ENCODE results near the gene SKI. TPM values are rescaled to one million over a fixed set of nuclear protein-coding genes. Genes with fewer than 3 reads are reported as not detected.

The SKI gene
- total RNA-seq: 100 to 1,000 TPM in 2 of 5 experiments, 10 to 100 TPM in 3; 63.4 to 278 (median 97.9) TPM
- polyA plus RNA-seq: under 1 TPM; 0.61 to 0.92 TPM
- 194 reads per million, percentile 93 among the genes with 10 or more reads in this experiment for total RNA-seq

DNA sequence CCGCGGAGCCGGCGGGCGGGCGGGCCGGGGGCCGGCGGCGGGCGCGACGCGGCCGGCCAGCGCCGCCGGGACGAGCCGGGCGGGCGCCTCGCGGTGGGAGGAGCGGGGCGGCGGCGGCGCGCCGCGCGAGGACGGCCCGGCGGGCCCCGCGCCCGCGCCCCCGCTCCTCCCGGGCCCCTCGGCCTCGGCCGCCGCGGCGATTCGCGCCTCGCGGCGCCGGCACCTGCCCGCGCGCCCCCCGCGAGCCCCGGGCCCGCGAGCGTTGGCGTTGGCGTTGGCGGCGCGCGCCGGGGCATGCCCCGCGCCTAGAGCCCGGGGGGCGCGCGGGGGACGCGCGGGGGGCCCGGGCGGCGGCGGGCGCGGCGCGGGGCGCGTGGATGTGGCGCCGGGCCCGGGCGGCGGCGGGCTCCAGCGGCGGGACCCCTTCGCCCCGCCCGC is at the start of gene SKI:
Gene SKI (plus strand): TSS at position 163 of the 438 bp plus-strand sequence. CDS start 448 bp downstream, outside the sequence.
- Histone ChIP-seq H3K4me3 (ENCODE audit: low read length) (peak within 1 kb of the TSS; percentile 83), H3K4me1 (ENCODE audit: control insufficient read depth in 2 of 2, insufficient read depth in 2 of 2, low read length in 2 of 2) (peaks cover 9 to 20% of the 10 kb centered on the region in 2 donors), H3K36me3 (ENCODE audit: control insufficient read depth in 2 of 3, insufficient read depth in 3 of 3, low read length in 3 of 3) (peaks cover 0 to 28% (median 0%) of the 10 kb centered on the region in 3 experiments), H3K9me3 (ENCODE audit: control insufficient read depth in 2 of 3, low read length in 3 of 3) (no peaks in the 10 kb centered on the region), H3K27ac (ENCODE audit: low read depth, low read length) (peak within 1 kb of the TSS; percentile 78), H3K27me3 (ENCODE audit: control insufficient read depth in 2 of 2, insufficient read depth in 2 of 2, low read length in 2 of 2) (no peaks in the 10 kb centered on the region)
- CTCF ChIA-PET: interaction anchor here (1.0 to 1.6 kb wide), 3 partner anchors 11 to 73 kb away, joined by 3 to 4 read pairs (median 3); partner anchors contain the start of gene FAAP20
- POLR2A ChIA-PET: interaction anchor here (1.1 to 8.1 kb wide), 8 partner anchors 14 to 87 kb away, joined by 3 to 99 read pairs (median 16); no protein-coding TSS in a partner anchor
- intact Hi-C loops (cut with micrococcal nuclease): no loop called here
- no peak for DNase-seq
- Mint-ChIP-seq H3K27ac (peak within 1 kb of the TSS; percentile 91 to 99 (median 96)), H3K36me3 (peaks cover 0 to 17% (median 4%) of the 10 kb centered on the region in 5 donors), H3K4me3 (peak within 1 kb of the TSS; percentile 89 to 100 (median 95)), H3K27me3 (peaks cover 0 to 3% (median 0%) of the 10 kb centered on the region in 5 donors), H3K9me3 (peaks cover 0 to 6% (median 0%) of the 10 kb centered on the region in 11 donors), H3K4me1 (peaks cover 14 to 29% (median 23%) of the 10 kb centered on the region in 7 donors)
- no peak for ATAC-seq

DNA sequence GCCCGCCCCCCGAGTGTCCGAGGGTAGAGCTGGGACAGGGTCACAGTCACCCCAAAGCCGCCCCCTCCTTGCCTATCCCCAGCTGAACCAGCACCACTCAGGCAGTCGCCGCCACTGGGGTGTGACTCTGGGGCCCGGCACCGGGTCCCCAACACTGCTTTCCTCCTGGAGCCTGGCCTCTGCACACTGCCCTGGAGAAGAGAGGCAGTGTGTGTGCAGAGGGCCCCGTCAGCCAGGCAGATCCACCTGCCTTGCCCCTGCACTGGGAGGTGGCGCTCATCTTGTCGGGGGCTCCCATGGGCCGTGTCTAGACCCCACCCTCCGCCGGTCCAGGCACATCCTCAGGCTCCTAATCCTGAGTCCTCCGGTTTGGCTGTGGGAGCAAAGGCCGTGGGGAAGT is 49.2 kb upstream of the SKI start:
- Histone ChIP-seq H3K9me3 (ENCODE audit: control insufficient read depth in 2 of 3, low read length in 3 of 3) (no peaks in the 10 kb centered on the region), H3K4me3 (ENCODE audit: low read length) (no peak overlapping the region), H3K27me3 (ENCODE audit: control insufficient read depth in 2 of 2, insufficient read depth in 2 of 2, low read length in 2 of 2) (no peaks in the 10 kb centered on the region), H3K36me3 (ENCODE audit: control insufficient read depth in 2 of 3, insufficient read depth in 3 of 3, low read length in 3 of 3) (peaks cover 0 to 37% (median 2%) of the 10 kb centered on the region in 3 experiments), H3K27ac (ENCODE audit: low read depth, low read length) (no peak overlapping the region), H3K4me1 (ENCODE audit: control insufficient read depth in 2 of 2, insufficient read depth in 2 of 2, low read length in 2 of 2) (no peaks in the 10 kb centered on the region)
- H3K4me1 Mint-ChIP-seq: peaks cover 0 to 10% (median 4%) of the 10 kb centered on the region in 7 donors
- CTCF ChIA-PET: no interaction called here
- ATAC-seq (no peak), DNase-seq (no peak)
- POLR2A ChIA-PET: no interaction called here
- H3K36me3 Mint-ChIP-seq: peaks cover 0 to 22% (median 0%) of the 10 kb centered on the region in 5 donors
- intact Hi-C loops (cut with micrococcal nuclease): no loop called here
- no peak overlapping the region for H3K4me3 Mint-ChIP-seq
- no peak overlapping the region for H3K27ac Mint-ChIP-seq
- no peaks in the 10 kb centered on the region for H3K9me3 Mint-ChIP-seq
- H3K27me3 Mint-ChIP-seq: no peaks in the 10 kb centered on the region

GRCh38 chr1:2179283-2180013 is 48.7 kb upstream of the SKI start:
- ATAC-seq (no peak), DNase-seq (no peak)
- H3K9me3 Mint-ChIP-seq: no peaks in the 10 kb centered on the region
- no peak overlapping the region for H3K27ac Mint-ChIP-seq
- no peak overlapping the region for H3K4me3 ChIP-seq (ENCODE audit: low read length)
- H3K4me1 ChIP-seq (ENCODE audit: control insufficient read depth in 2 of 2, insufficient read depth in 2 of 2, low read length in 2 of 2): no peaks in the 10 kb centered on the region
- H3K4me3 Mint-ChIP-seq: no peak overlapping the region
- H3K4me1 Mint-ChIP-seq: peaks cover 0 to 8% (median 4%) of the 10 kb centered on the region in 7 donors
- no peaks in the 10 kb centered on the region for H3K27me3 ChIP-seq (ENCODE audit: control insufficient read depth in 2 of 2, insufficient read depth in 2 of 2, low read length in 2 of 2)
- H3K9me3 ChIP-seq (ENCODE audit: control insufficient read depth in 2 of 3, low read length in 3 of 3): no peaks in the 10 kb centered on the region
- intact Hi-C loops (cut with micrococcal nuclease): no loop called here
- ChIA-PET POLR2A (no interaction called here), CTCF (no interaction called here)
- H3K27me3 Mint-ChIP-seq: no peaks in the 10 kb centered on the region
- peaks cover 0 to 38% (median 2%) of the 10 kb centered on the region in 3 experiments for H3K36me3 ChIP-seq (ENCODE audit: control insufficient read depth in 2 of 3, insufficient read depth in 3 of 3, low read length in 3 of 3)
- H3K36me3 Mint-ChIP-seq: peaks cover 0 to 26% (median 0%) of the 10 kb centered on the region in 5 donors
- no peak overlapping the region for H3K27ac ChIP-seq (ENCODE audit: low read depth, low read length)

DNA sequence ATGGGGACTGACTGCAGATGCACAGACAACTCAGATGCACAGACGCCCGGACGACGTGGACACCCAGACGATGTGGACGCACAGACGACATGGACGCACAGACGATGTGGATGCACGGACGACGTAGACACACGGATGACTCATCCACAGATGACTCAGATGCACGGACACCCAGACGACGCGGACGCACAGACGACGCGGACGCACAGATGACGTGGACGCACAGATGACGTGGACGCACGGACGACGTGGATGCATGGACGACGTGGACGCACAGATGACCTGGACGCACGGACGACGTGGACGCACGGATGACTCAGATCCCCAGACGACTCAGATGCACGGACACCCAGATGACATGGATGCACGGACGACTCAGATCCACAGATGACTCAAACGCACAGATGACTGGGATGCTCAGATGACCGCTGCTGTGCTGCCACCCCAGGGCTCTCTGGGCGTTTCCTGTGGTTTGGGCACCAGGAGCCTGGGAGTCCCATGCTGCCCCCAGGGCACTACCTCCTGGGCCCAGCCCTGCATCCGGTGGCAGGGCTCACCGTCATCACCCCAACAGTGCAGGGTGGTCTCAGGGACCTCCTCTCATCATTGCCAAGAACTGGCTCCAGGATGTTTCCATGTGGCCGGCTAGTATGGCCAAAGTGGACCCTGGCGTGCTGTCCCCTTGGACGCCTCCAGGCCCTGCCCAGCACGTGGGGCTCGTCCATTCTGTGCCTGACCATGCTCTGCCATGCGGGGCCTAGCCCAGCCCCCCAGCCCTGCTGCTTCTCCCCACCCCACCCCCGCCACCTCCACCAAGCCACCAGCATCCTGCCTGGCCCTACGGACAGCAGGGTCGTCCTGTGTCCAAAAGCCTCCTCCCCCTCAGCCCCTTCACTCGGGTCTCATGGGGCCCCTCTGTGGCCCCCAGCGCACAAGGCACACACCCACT is 47.5 kb upstream of the SKI start:
- H3K27ac ChIP-seq (ENCODE audit: low read depth, low read length): no peak overlapping the region
- intact Hi-C loops (cut with micrococcal nuclease): no loop called here
- H3K4me1 ChIP-seq (ENCODE audit: control insufficient read depth in 2 of 2, insufficient read depth in 2 of 2, low read length in 2 of 2): no peaks in the 10 kb centered on the region
- Mint-ChIP-seq H3K9me3 (no peaks in the 10 kb centered on the region), H3K27ac (no peak overlapping the region), H3K4me3 (peak overlapping the region in 1 of 10 donors; percentile 67), H3K36me3 (peaks cover 0 to 29% (median 0%) of the 10 kb centered on the region in 5 donors), H3K4me1 (peaks cover 0 to 6% (median 0%) of the 10 kb centered on the region in 7 donors), H3K27me3 (no peaks in the 10 kb centered on the region)
- H3K4me3 ChIP-seq (ENCODE audit: low read length): no peak overlapping the region
- H3K9me3 ChIP-seq (ENCODE audit: control insufficient read depth in 2 of 3, low read length in 3 of 3): no peaks in the 10 kb centered on the region
- ChIA-PET POLR2A (interaction anchor here (0.6 kb wide), 1 partner anchor 47 kb away, joined by 4 read pairs; no protein-coding TSS in a partner anchor), CTCF (no interaction called here)
- no peak for DNase-seq
- peak; percentile 29 for ATAC-seq
- peaks cover 0 to 50% (median 2%) of the 10 kb centered on the region in 3 experiments for H3K36me3 ChIP-seq (ENCODE audit: control insufficient read depth in 2 of 3, insufficient read depth in 3 of 3, low read length in 3 of 3)
- H3K27me3 ChIP-seq (ENCODE audit: control insufficient read depth in 2 of 2, insufficient read depth in 2 of 2, low read length in 2 of 2): no peaks in the 10 kb centered on the region

GRCh38 chr1:2181271-2181670 is 46.8 kb upstream of the SKI start:
- Mint-ChIP-seq H3K27me3 (no peaks in the 10 kb centered on the region), H3K4me1 (peaks cover 0 to 6% (median 0%) of the 10 kb centered on the region in 7 donors), H3K36me3 (peaks cover 0 to 23% (median 0%) of the 10 kb centered on the region in 5 donors), H3K4me3 (no peak overlapping the region), H3K27ac (no peak overlapping the region), H3K9me3 (no peaks in the 10 kb centered on the region)
- H3K27me3 ChIP-seq (ENCODE audit: control insufficient read depth in 2 of 2, insufficient read depth in 2 of 2, low read length in 2 of 2): no peaks in the 10 kb centered on the region
- no peak overlapping the region for H3K27ac ChIP-seq (ENCODE audit: low read depth, low read length)
- H3K9me3 ChIP-seq (ENCODE audit: control insufficient read depth in 2 of 3, low read length in 3 of 3): no peaks in the 10 kb centered on the region
- intact Hi-C loops (cut with micrococcal nuclease): no loop called here
- H3K4me3 ChIP-seq (ENCODE audit: low read length): no peak overlapping the region
- ATAC-seq (no peak), DNase-seq (no peak)
- ChIA-PET POLR2A (no interaction called here), CTCF (no interaction called here)
- peaks cover 0 to 53% (median 2%) of the 10 kb centered on the region in 3 experiments for H3K36me3 ChIP-seq (ENCODE audit: control insufficient read depth in 2 of 3, insufficient read depth in 3 of 3, low read length in 3 of 3)
- no peaks in the 10 kb centered on the region for H3K4me1 ChIP-seq (ENCODE audit: control insufficient read depth in 2 of 2, insufficient read depth in 2 of 2, low read length in 2 of 2)

DNA sequence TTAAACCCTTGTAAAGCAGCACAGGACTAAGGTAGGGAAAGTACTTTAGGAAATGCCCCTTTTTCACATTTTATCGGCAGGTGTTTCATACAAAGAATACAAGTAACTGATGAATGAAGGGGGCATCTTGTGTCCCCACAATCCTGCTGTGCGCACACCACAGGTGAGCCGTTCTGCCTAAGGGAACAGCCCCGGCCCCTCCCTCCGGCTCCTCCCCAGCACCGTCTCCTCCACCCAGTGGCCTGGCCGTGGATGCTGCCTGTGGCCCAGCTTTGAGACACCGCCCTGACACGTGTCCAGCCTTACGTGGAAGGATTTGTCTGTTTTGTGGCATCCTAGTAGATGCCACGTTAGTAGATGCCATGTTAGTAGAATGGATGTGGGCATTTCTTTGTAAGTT is 46.4 kb upstream of the SKI start:
- intact Hi-C loops (cut with micrococcal nuclease): no loop called here
- no peak overlapping the region for H3K27ac ChIP-seq (ENCODE audit: low read depth, low read length)
- Mint-ChIP-seq H3K36me3 (peaks cover 0 to 22% (median 0%) of the 10 kb centered on the region in 5 donors), H3K4me3 (no peak overlapping the region), H3K4me1 (peaks cover 0 to 6% (median 0%) of the 10 kb centered on the region in 7 donors), H3K27me3 (no peaks in the 10 kb centered on the region), H3K9me3 (no peaks in the 10 kb centered on the region), H3K27ac (no peak overlapping the region)
- CTCF ChIA-PET: no interaction called here
- H3K27me3 ChIP-seq (ENCODE audit: control insufficient read depth in 2 of 2, insufficient read depth in 2 of 2, low read length in 2 of 2): no peaks in the 10 kb centered on the region
- POLR2A ChIA-PET: no interaction called here
- ATAC-seq (no peak), DNase-seq (no peak)
- no peaks in the 10 kb centered on the region for H3K9me3 ChIP-seq (ENCODE audit: control insufficient read depth in 2 of 3, low read length in 3 of 3)
- no peaks in the 10 kb centered on the region for H3K4me1 ChIP-seq (ENCODE audit: control insufficient read depth in 2 of 2, insufficient read depth in 2 of 2, low read length in 2 of 2)
- H3K4me3 ChIP-seq (ENCODE audit: low read length): no peak overlapping the region
- H3K36me3 ChIP-seq (ENCODE audit: control insufficient read depth in 2 of 3, insufficient read depth in 3 of 3, low read length in 3 of 3): peaks cover 0 to 53% (median 2%) of the 10 kb centered on the region in 3 experiments
